ENCODE measurements around the gene RBFOX2. TPM values are rescaled to one million over a fixed set of nuclear protein-coding genes. Genes with fewer than 3 reads are reported as not detected.
"Not testable (repeated sequence)": the region's sequence is repeated elsewhere in the genome, so short reads cannot be mapped to it uniquely, and the experiment has no call there.

Gene RBFOX2
- total RNA-seq (2014; rRNA removed; shearing (Covaris generic)) = 43.0 and 43.3 TPM in 2 replicates

GRCh38 chr22:36028646-36029405 lies at the start of gene RBFOX2:
TSS of gene RBFOX2 (minus strand) at chr22:36028824. CDS start at chr22:36028425, 399 bp downstream.
- peak; percentile 88 for DNase-seq (ENCODE audit: low spot score)

DNA sequence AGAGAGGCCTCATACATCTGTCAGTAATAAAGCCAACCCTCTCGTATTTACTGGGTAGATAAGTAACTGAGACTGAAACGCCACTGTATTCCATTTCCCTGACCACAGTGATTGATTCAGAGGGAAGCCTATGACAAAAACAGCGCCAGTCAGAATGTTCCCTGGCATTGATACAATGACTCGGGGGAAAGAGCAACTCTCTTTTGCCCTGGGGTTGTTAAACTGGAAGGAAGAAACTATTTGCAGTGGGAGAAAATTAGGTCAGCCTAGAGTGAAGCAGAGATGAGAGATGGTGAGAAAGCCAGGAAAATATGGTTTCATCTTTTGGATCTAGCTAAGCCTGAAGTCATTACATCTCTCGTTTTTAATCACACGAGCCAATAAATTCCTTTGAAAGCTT lies 48.6 kb upstream of the RBFOX2 start:
- no peak for DNase-seq (ENCODE audit: low spot score)

DNA sequence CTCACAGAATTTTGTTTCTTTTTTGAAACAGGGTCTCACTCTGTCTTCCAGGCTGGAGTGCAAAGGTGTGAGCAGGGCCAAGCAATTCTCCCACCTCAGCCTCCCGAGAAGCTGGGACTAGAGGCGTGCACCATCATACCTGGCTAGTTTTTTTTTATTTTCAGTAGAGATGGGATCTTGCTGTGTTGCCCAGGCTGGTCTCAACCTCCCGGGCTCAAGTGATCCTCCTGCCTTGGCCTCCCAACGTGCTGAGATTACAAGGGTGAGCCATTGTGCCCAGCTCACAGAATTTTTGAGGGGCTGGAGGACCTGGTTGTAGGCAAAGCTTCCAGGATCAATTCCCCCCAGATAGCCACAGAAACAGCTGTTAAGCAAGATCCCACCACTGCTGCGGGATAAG lies 47.1 kb upstream of the RBFOX2 start:
- DNase-seq (ENCODE audit: low spot score) = no peak

GRCh38 chr22:36075230-36075629 lies 46.6 kb upstream of the RBFOX2 start:
- no peak for DNase-seq (ENCODE audit: low spot score)

DNA sequence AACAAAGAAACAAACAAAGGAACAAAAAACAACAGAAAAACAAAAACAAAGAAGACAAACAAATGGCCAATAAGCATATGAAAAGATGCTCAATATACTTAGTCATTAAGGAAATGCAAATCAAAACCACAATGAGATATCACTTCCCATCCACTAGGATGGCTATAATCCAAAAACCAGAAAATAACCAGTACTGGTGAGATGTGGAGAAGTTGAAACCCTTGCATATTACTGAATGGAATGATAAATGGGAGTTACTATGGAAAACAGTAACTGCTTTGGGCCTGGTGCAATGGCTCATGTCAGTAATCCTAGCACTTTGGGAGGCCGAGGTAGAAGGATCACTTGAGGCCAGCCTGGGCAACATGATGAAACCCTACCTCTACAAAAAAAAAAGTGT lies 44.9 kb upstream of the RBFOX2 start:
- DNase-seq (ENCODE audit: low spot score) = no peak

DNA sequence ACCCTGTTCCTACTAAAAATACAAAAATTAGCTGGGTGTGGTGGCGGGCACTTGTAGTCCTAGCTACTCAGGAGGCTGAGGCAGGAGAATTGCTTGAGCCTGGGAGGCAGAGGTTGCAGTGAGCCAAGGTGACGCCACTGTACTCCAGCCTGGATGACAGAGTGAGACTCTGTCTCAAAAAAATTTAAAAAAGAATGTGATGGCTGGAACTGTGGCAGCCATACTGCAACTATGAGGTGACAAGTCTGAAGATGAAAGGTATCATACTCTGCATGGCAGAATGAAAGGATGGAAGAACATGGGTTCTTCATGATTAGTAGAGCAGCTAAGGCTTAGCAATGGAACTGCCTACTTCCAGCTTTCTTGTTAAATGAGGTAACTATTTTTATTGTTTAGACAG lies 42.0 kb upstream of the RBFOX2 start:
- not testable (repeated sequence) for DNase-seq (ENCODE audit: low spot score)

- no peak for DNase-seq (ENCODE audit: low spot score)
Measured at GRCh38 chr22:36069368-36069767, 40.7 kb upstream of the RBFOX2 start.

- no peak for DNase-seq (ENCODE audit: low spot score)
Measured at GRCh38 chr22:36068776-36069344, 40.2 kb upstream of the RBFOX2 start.

DNA sequence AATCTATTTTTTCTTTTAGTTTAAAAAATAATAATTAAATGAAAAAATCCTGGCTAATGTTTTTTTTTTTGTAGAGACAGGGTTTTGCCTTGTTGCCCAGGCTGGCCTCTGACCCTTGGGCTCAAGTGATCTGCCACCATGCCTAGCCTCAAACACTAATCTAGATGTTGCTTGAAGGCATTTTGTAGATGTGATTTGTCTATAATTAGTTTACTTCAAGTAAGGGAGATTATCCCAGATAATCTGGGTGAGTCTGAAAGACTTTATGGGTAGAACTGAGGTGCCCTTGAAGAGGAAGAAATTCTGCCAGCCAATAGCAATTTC lies 38.6 kb upstream of the RBFOX2 start:
- no peak for DNase-seq (ENCODE audit: low spot score)

GRCh38 chr22:36065775-36066544 lies 37.3 kb upstream of the RBFOX2 start:
- peak; percentile 78 for DNase-seq (ENCODE audit: low spot score)

DNA sequence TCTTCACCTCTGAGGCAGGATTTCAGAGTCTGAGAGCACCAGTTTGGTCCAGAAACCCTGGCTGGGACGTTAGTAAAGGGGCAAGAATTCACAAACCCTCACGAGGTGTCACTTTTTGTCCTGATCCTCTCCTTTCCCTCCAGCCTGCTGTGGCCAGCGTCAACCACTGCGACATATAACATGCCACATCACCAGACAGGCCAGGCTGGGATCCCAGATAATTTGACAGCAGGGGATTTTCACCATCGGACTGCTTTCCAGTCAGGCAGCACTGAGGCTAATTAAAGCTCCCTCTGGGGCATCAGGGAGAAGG lies 36.8 kb upstream of the RBFOX2 start:
- DNase-seq (ENCODE audit: low spot score) = no peak

DNA sequence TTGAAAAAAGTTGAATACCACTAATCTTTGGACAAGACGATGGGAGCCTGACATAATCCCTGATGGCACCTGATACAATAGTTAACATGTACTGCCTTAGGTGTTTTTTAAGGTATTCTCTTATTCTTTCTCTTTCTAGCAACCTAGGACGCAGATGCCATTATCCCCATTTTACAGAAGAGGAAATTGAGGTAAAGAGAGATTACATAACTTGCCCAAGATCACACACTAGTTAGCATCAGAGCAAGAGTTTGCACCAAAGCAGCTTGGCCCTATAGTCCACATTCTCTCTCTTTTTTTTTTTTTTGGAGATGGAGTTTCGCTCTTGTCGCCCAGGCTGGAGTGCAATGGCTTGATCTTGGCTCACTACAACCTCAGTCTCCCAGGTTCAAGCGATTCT lies 35.7 kb upstream of the RBFOX2 start:
- DNase-seq (ENCODE audit: low spot score) = no peak

DNA sequence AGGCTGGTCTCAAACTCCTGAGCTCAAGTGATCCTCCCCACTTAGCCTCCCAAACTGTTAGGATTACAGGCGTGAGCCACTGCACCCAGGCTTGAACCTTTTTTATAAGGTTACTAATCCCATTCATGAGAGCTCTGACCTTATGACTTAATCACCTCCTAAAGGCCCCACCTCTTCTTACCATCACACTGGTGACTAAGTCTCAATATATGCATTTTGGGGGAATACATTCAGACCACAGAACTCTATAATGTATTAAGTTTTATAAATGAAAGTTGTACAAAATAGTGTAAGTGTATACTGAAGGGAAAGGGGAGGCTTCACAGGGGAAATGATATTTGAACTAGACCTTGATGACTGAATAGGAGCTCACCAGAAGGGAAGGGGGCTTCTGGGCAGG lies 28.4 kb upstream of the RBFOX2 start:
- DNase-seq (ENCODE audit: low spot score) = no peak

DNA sequence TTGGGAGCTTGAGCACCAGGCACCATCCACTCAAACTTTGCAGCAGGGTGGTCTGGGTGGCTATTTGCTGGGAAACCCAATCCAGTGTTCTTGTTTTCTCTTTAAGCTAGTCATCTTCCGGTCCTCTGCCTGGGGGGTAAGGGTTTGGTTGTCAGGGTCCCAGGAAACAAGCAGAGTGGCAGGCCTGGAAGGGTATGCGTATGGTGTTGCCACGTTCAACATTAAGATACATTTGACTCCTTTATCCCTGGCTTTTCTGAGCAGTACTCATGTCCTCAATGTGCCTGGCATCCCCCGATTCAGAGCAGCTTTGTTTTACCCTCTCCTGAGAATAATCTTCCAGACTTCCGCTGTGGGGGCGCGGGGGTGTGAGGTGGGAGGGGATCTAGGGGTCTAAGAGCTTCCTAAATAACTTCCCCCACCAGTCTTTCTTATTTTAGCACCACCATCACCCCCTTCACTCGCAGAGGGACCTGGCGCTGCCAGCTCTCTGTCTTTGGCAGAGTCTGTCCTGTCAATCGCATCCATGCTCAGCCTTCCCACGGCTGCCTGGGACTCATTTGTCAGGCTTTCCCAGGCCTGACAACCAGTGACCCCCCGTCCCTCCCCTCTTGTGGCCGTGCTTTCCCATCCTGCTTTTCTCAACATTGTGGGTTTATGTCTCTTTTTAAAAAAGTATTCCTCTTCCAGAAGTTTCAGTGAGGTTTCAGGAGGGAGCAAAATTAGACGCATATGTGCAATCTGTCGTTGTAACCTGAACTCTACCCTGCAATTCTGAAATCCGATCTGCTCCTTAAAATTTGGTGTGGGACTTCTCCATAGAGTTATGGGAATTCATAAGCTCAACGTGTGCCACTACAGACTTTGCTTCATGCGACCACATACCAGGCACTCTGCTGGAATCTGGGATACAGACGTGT lies 27.0 kb upstream of the RBFOX2 start:
- DNase-seq (ENCODE audit: low spot score) = no peak

GRCh38 chr22:36054446-36054845 lies 25.8 kb upstream of the RBFOX2 start:
- not testable (repeated sequence) for DNase-seq (ENCODE audit: low spot score)

DNA sequence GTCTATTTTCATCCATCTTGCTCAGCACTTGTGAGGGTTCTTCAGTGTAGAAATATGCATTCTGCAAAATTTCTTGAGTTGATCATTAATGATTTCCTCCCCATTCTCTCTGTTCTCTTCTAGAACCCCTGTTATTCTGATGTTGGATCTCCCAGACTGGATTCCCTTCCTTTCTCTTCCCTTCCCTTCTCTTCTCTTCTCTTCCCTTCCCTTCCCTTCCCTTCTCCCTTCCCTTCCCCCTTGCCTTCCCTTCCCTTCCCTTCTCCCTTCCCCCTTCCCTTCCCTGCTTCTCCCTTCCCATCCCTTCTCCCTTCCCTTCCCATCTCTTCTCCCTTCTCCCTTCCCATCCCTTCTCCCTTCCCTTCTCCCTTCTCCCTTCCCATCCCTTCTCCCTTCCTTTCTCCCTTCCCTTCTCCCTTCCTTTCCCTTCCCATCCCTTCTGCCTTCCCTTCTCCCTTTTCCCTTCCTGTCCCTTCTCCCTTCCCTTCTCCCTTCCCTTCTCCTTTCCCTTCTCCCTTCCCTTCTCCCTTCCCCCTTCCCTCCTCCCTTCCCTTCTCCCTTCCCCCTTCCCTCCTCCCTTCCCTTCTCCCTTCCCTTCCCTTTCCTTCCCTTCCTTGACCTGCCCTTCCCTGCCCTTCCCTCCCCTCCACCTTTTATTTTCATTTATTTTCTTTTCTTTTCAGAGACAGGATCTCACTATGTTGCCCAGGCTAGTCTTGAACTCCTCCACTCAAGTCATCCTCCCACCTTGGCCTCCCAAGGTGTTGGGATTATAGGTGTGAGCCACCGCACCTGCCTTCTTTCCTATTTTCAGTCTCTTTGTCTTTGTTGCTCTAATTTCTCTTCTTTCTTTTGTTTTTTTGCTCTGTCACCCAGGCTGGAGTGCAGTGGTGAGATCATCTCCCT lies 24.9 kb upstream of the RBFOX2 start:
- peak; percentile 4 for DNase-seq (ENCODE audit: low spot score)

GRCh38 chr22:36052505-36052941 lies 23.9 kb upstream of the RBFOX2 start:
- DNase-seq (ENCODE audit: low spot score) = peak; percentile 80

DNA sequence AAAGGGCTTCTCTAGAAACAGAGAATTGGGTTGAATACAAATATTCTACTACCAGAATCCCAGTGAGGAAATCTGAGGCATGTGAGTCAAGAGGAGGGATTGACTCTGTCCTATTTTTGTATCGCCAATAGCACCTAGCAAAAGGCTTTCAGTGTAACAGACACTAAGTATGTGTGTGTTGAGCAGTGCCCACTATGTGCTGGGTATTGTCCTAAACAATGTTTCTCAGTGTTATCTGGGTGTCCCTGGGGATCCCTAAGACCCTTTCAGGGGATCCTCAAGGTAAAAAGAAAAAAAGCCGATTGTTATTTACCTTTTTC lies 21.0 kb upstream of the RBFOX2 start:
- no peak for DNase-seq (ENCODE audit: low spot score)

GRCh38 chr22:36048911-36049677 lies 20.5 kb upstream of the RBFOX2 start:
- no peak for DNase-seq (ENCODE audit: low spot score)

GRCh38 chr22:36044517-36044916 lies 15.9 kb upstream of the RBFOX2 start:
- DNase-seq (ENCODE audit: low spot score) = not testable (repeated sequence)

Data from HT-29 (cell line).